CD4-positive, alpha-beta T cell (primary cell): ENCODE measurements around the gene MAN1A1. TPM values are rescaled to one million over a fixed set of nuclear protein-coding genes. Genes with fewer than 3 reads are reported as not detected.
"Not testable (repeated sequence)": the region's sequence is repeated elsewhere in the genome, so short reads cannot be mapped to it uniquely, and the experiment has no call there.

Experiments used
- ATAC-seq: fragments of 200-7000 bp; cut with Tn5 transposase; one replicate; pipeline ENCODE4 v1.10.0; 2022; ENCODE audit warnings: mild to moderate bottlenecking; ENCODE audit not compliant: poor library complexity
- CTCF ChIA-PET: fragments of 350-600 bp; sonication (Branson Sonifier 250); formaldehyde crosslinking; loops from one replicate; lab custom pipeline; 2021; ENCODE audit warnings: antibody characterized with exemption, inconsistent platforms; lab: Charles Lee
- POLR2A ChIA-PET: fragments of 350-600 bp; sonication (Branson Sonifier 250); formaldehyde crosslinking; loops from one replicate; lab custom pipeline; 2021; ENCODE audit warnings: antibody characterized with exemption, inconsistent platforms; lab: Charles Lee
- DNase-seq, 14 experiments: peaks; one replicate each; pipeline ENCODE4 v3.0.0-alpha.2; 2013 to 2020; ENCODE audit warnings: mixed read lengths in 2 of 14
- H3K27ac ChIP-seq, 2 donors: one replicate each; pipeline versions ENCODE4 v1.5.1 to v1.7.0; 2013; ENCODE audit warnings: low read length in 2 of 2, low read depth in 1 of 2, mild to moderate bottlenecking in 1 of 2
- H3K27me3 ChIP-seq, 2 experiments: 1 replicate in 1 of 2; 2 replicates in 1 of 2; pipeline versions ENCODE4 v1.6.1 to v1.7.0; 2013; ENCODE audit warnings: low read length in 2 of 2, control low read depth in 1 of 2, mild to moderate bottlenecking in 1 of 2, moderate library complexity in 1 of 2; ENCODE audit not compliant: insufficient read depth in 2 of 2, control insufficient read depth in 1 of 2
- H3K36me3 ChIP-seq: one replicate; pipeline ENCODE4 v1.6.1; 2013; ENCODE audit warnings: low read length, control low read depth; ENCODE audit not compliant: insufficient read depth
- H3K4me1 ChIP-seq: one replicate; pipeline ENCODE4 v1.6.1; 2013; ENCODE audit warnings: low read length, control low read depth; ENCODE audit not compliant: insufficient read depth
- H3K4me3 ChIP-seq: one replicate; pipeline ENCODE4 v1.5.1; 2013; ENCODE audit warnings: mild to moderate bottlenecking, low read length, moderate library complexity
- H3K9me3 ChIP-seq, 2 experiments: 1 replicate in 1 of 2; 2 replicates in 1 of 2; pipeline versions ENCODE4 v1.6.1 to v1.7.0; 2013; ENCODE audit warnings: low read length in 2 of 2, mild to moderate bottlenecking in 2 of 2, control low read depth in 1 of 2, moderate library complexity in 1 of 2; ENCODE audit not compliant: control insufficient read depth in 1 of 2, insufficient read depth in 1 of 2
- H3K27ac Mint-ChIP-seq: one replicate; pipeline ENCODE4 v1.8.0; 2020; ENCODE audit warnings: mixed read lengths
- H3K27me3 Mint-ChIP-seq: one replicate; pipeline ENCODE4 v1.8.0; 2021; ENCODE audit warnings: mixed read lengths
- H3K36me3 Mint-ChIP-seq: one replicate; pipeline ENCODE4 v1.8.0; 2021; ENCODE audit warnings: low read depth, mixed read lengths
- H3K4me1 Mint-ChIP-seq: one replicate; pipeline ENCODE4 v1.8.0; 2021; ENCODE audit warnings: low read depth, mixed read lengths
- H3K4me3 Mint-ChIP-seq: one replicate; pipeline ENCODE4 v1.8.0; 2020; ENCODE audit warnings: mild to moderate bottlenecking, mixed read lengths
- H3K9me3 Mint-ChIP-seq: one replicate; pipeline ENCODE4 v1.8.0; 2020; ENCODE audit warnings: mixed read lengths
- CTCF ChIP-seq: fragments of 200-600 bp; IDR thresholded peaks from one replicate; pipeline ENCODE4 v1.8.0; 2022; ENCODE audit warnings: antibody characterized with exemption, mild to moderate bottlenecking
- intact Hi-C, 2 experiments: fragments of 100-400 bp; cut with DNase I in 1 of 2; cut with micrococcal nuclease in 1 of 2; formaldehyde crosslinking; loops; one replicate each; pipeline versions ENCODE4 v1.15.1 to v1.9.0; 2023 to 2025; cut with DNase I, micrococcal nuclease
- total RNA-seq, 174 experiments: library from RNA in 2 of 174; stranded (reverse) in 2 of 174; gene quantifications; one replicate each; pipeline ENCODE4 v1.2.3 and lab custom pipeline; 2021 to 2026

MAN1A1 gene
- total RNA-seq, 2 experiments from 2014 or later = 4.5 to 4.9 TPM

- no peak for ATAC-seq
- H3K27ac Mint-ChIP-seq = no peak overlapping the region
- Histone ChIP-seq H3K36me3 (no peaks in the 10 kb centered on the region), H3K27me3 (no peaks in the 10 kb centered on the region), H3K4me3 (no peak overlapping the region), H3K27ac (no peak overlapping the region), H3K9me3 (peaks cover 0 to 5% of the 10 kb centered on the region in 2 experiments), H3K4me1 (no peaks in the 10 kb centered on the region)
- CTCF ChIA-PET = no interaction called here
- DNase-seq = no peak
- no peaks in the 10 kb centered on the region for H3K27me3 Mint-ChIP-seq
- intact Hi-C loops = no loop called here
- no peak for TF ChIP-seq CTCF
- peaks cover 28% of the 10 kb centered on the region for H3K36me3 Mint-ChIP-seq
- no peak overlapping the region for H3K4me3 Mint-ChIP-seq
- no peaks in the 10 kb centered on the region for H3K4me1 Mint-ChIP-seq
- H3K9me3 Mint-ChIP-seq = peaks cover 11% of the 10 kb centered on the region
- POLR2A ChIA-PET = no interaction called here
Measured at GRCh38 chr6:119385994-119386393, 36.4 kb upstream of the MAN1A1 start.

- peaks cover 0 to 5% of the 10 kb centered on the region in 2 experiments for H3K9me3 ChIP-seq
- intact Hi-C loops = no loop called here
Measured at GRCh38 chr6:119384444-119384843, 34.9 kb upstream of the MAN1A1 start.

GRCh38 chr6:119379809-119380208 is 30.2 kb upstream of the MAN1A1 start:
- H3K27ac ChIP-seq = no peak overlapping the region
- Mint-ChIP-seq H3K4me1 (no peaks in the 10 kb centered on the region), H3K36me3 (peaks cover 29% of the 10 kb centered on the region), H3K27ac (no peak overlapping the region), H3K27me3 (no peaks in the 10 kb centered on the region), H3K4me3 (no peak overlapping the region), H3K9me3 (peaks cover 9% of the 10 kb centered on the region)
- intact Hi-C loops = no loop called here
- H3K9me3 ChIP-seq = peaks cover 0 to 5% of the 10 kb centered on the region in 2 experiments
- DNase-seq (no peak), ATAC-seq (no peak)
- H3K36me3 ChIP-seq = no peaks in the 10 kb centered on the region
- ChIA-PET CTCF (no interaction called here), POLR2A (interaction anchor here (0.5 kb wide), 1 partner anchor 45 kb away, joined by 3 read pairs; no protein-coding TSS in a partner anchor)
- TF ChIP-seq CTCF = no peak
- no peaks in the 10 kb centered on the region for H3K4me1 ChIP-seq
- no peaks in the 10 kb centered on the region for H3K27me3 ChIP-seq
- H3K4me3 ChIP-seq = no peak overlapping the region

More at GRCh38 chr6:119384444-119384843, 34.9 kb upstream of the MAN1A1 start:
- Histone ChIP-seq H3K27ac (no peak overlapping the region), H3K4me3 (no peak overlapping the region), H3K27me3 (no peaks in the 10 kb centered on the region), H3K4me1 (no peaks in the 10 kb centered on the region), H3K36me3 (no peaks in the 10 kb centered on the region)
- TF ChIP-seq CTCF = no peak
- Mint-ChIP-seq H3K4me1 (no peaks in the 10 kb centered on the region), H3K9me3 (peaks cover 13% of the 10 kb centered on the region), H3K4me3 (no peak overlapping the region), H3K27ac (no peak overlapping the region), H3K36me3 (peaks cover 28% of the 10 kb centered on the region), H3K27me3 (no peaks in the 10 kb centered on the region)
- ATAC-seq (no peak), DNase-seq (no peak)
- ChIA-PET POLR2A (no interaction called here), CTCF (no interaction called here)

GRCh38 chr6:119377043-119377442 is 27.5 kb upstream of the MAN1A1 start:
- H3K9me3 ChIP-seq, POLR2A ChIA-PET, CTCF ChIA-PET, H3K4me3 Mint-ChIP-seq, H3K4me1 Mint-ChIP-seq, H3K36me3 ChIP-seq, ATAC-seq, H3K27me3 ChIP-seq, H3K27me3 Mint-ChIP-seq, H3K36me3 Mint-ChIP-seq, intact Hi-C loops, H3K9me3 Mint-ChIP-seq, H3K4me1 ChIP-seq, H3K27ac ChIP-seq, DNase-seq, H3K27ac Mint-ChIP-seq, H3K4me3 ChIP-seq: not testable (repeated sequence)
